Ishikawa (cell line): ENCODE results near the gene OTUB2.

Experiments
- CEBPB ChIP-seq: IDR thresholded peaks from 2 replicates; pipeline ENCODE4 v1.6.1; 2012
- CREB1 ChIP-seq: IDR thresholded peaks from 2 replicates; pipeline ENCODE4 v1.6.1; 2012; ENCODE audit warnings: low read depth
- EGR1 ChIP-seq: IDR thresholded peaks from 2 replicates; pipeline ENCODE4 v1.6.1; 2012
- EP300 ChIP-seq: IDR thresholded peaks from 2 replicates; pipeline ENCODE4 v1.6.1; 2012; ENCODE audit warnings: borderline replicate concordance
- FOXM1 ChIP-seq: IDR thresholded peaks from 2 replicates; pipeline ENCODE4 v1.6.1; 2012; ENCODE audit warnings: low read depth, borderline replicate concordance
- MAX ChIP-seq: IDR thresholded peaks from 2 replicates; pipeline ENCODE4 v1.6.1; 2012
- NFIC ChIP-seq: IDR thresholded peaks from 2 replicates; pipeline ENCODE4 v1.6.1; 2012
- RAD21 ChIP-seq: IDR thresholded peaks from 2 replicates; pipeline ENCODE4 v1.6.1; 2012; ENCODE audit warnings: low read depth
- REST ChIP-seq: IDR thresholded peaks from 2 replicates; pipeline ENCODE4 v1.6.1; 2012; ENCODE audit warnings: low read depth, mild to moderate bottlenecking
- TAF1 ChIP-seq: IDR thresholded peaks from 2 replicates; pipeline ENCODE4 v1.6.1; 2012; ENCODE audit warnings: low read depth, mild to moderate bottlenecking
- TCF12 ChIP-seq: IDR thresholded peaks from 2 replicates; pipeline ENCODE4 v1.6.1; 2012; ENCODE audit warnings: low read depth
- TEAD4 ChIP-seq: IDR thresholded peaks from 2 replicates; pipeline ENCODE4 v1.6.1; 2012
- USF1 ChIP-seq: IDR thresholded peaks from 2 replicates; pipeline ENCODE4 v1.6.1; 2012
- YY1 ChIP-seq: IDR thresholded peaks from 2 replicates; pipeline ENCODE4 v1.6.1; 2012; ENCODE audit warnings: low read depth
- ZBTB7A ChIP-seq: IDR thresholded peaks from 2 replicates; pipeline ENCODE4 v1.6.1; 2012; ENCODE audit warnings: low read depth

The OTUB2 gene

GRCh38 chr14:94009767-94010166, 16.4 kb upstream of the OTUB2 start:
- no peak for TF ChIP-seq FOXM1
- no peak for TF ChIP-seq EP300
- no peak for TF ChIP-seq EGR1
- TF ChIP-seq REST: no peak
- no peak for TF ChIP-seq RAD21
- no peak for TF ChIP-seq TAF1
- no peak for TF ChIP-seq MAX
- TF ChIP-seq TCF12: no peak
- TF ChIP-seq CREB1: no peak
- TF ChIP-seq ZBTB7A: no peak

GRCh38 chr14:94010625-94011024, 15.5 kb upstream of the OTUB2 start:
- TF ChIP-seq MAX: no peak
- no peak for TF ChIP-seq TAF1
- no peak for TF ChIP-seq EGR1
- TF ChIP-seq EP300: no peak
- TF ChIP-seq RAD21: no peak
- TF ChIP-seq CREB1: no peak
- TF ChIP-seq REST: no peak
- TF ChIP-seq TCF12: no peak

DNA sequence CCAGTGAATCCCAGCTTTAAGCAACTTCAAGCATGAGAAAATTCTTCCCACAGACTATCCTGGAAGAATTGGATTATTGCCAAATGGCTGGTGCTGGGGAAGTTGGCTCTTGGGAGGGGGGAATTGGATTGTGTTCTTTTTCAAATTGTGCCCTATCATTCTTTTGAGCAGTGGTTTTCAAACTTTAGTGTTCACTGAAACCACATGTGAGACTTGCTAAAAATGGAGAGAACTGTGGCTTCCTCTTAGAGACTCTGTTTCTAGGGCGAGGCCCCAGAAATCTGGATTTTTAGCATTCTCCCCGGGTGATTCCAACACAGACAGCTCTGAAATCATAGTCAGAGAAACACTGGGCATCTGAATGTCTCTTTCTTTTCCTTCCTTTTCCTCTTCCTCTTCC, 14.3 kb upstream of the OTUB2 start:
- TF ChIP-seq NFIC (peak; percentile 63), CREB1 (no peak), EP300 (no peak)

DNA sequence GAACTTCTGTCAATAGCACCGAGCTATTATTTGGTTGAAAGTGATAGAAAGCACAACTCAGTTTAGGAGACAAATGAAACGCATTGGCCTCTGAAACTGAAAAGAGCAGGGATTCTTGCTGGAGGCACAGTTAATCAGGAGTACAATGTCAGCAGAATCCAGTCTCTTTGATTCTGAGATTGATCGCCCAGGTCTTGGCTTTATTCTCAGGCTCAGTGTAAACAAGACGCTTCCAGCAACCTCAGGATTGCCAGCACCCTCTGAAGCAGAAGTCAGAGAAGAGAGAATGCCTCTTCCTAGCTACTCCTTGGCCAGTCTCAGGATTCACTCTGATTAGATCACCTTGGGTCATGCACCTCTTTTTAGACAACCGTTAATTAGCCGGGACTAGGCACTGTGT, 11.8 kb upstream of the OTUB2 start:
- TF ChIP-seq TAF1: no peak
- no peak for TF ChIP-seq REST
- TF ChIP-seq CREB1: no peak
- TF ChIP-seq MAX: no peak
- TF ChIP-seq TCF12: no peak
- TF ChIP-seq RAD21: no peak
- no peak for TF ChIP-seq USF1
- no peak for TF ChIP-seq EGR1
- no peak for TF ChIP-seq FOXM1
- no peak for TF ChIP-seq YY1
- no peak for TF ChIP-seq ZBTB7A
- no peak for TF ChIP-seq NFIC
- TF ChIP-seq TEAD4: no peak
- TF ChIP-seq EP300: no peak
- no peak for TF ChIP-seq CEBPB

GRCh38 chr14:94015223-94015622, 10.9 kb upstream of the OTUB2 start:
- TF ChIP-seq YY1: no peak

- TF ChIP-seq TAF1 (no peak), YY1 (no peak), REST (peak; percentile 64), EGR1 (no peak), ZBTB7A (no peak), USF1 (no peak), EP300 (no peak), RAD21 (peak; percentile 18; the same call in 1 of the 2 replicates)
Observed at GRCh38 chr14:94016446-94016976, 9.6 kb upstream of the OTUB2 start.
